Stimulated activated CD8-positive, alpha-beta memory T cell treated with anti-CD3 and anti-CD28 coated beads, Interleukin-7, amount 100 ng/mL, for 48 hours (primary cell): ENCODE measurements around the gene ATXN1.
A peak's percentile ranks its signal among the peaks of the same experiment; 100 is the strongest.

Source experiments
- DNase-seq, 2 donors: peaks; one replicate each; pipeline ENCODE4 v3.0.0-alpha.2; 2020; ENCODE audit warnings: low read depth in 1 of 2; ENCODE audit errors: extremely low read depth in 1 of 2

Gene ATXN1

DNA sequence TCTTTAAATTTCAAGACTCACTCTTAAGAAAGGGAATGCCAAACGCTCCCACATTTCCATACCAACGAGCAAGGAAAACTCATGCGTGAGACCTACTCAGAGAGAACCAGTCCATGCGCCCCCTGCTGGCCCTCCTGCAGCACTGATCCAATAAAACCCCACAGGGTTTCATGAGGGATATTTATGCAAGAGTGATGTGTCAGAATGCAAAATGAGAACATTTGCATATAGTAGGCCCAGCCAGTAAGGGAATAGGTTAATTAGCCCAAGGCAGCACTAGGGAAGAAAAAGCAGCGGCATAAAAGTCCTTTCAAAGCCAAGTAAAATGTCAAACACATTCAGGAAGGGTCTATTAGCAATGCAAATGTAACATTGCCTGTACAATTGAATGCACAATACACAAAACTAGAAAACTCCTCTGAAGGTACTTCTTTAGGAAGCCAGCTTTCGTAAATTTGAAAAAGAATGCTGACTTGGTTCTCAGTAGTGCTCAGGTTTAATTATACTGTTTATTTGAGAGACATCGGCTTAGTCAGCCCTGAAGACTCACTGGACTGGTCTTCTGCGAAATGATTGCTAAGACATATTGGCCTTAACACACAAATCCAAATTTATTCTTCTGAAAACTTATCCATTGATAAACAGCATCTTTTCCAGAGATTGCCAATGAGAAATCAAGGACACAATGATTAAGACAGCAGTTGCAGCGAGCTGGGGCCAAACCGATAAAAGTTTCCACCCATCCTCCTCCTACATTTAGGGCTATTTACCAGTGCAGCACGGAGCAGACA lies 429.7 kb downstream of the ATXN1 start:
- peak in 1 of 2 donors; percentile 37 for DNase-seq

- no peak for DNase-seq
Measured at GRCh38 chr6:16329233-16329632, 432.0 kb downstream of the ATXN1 start.

DNA sequence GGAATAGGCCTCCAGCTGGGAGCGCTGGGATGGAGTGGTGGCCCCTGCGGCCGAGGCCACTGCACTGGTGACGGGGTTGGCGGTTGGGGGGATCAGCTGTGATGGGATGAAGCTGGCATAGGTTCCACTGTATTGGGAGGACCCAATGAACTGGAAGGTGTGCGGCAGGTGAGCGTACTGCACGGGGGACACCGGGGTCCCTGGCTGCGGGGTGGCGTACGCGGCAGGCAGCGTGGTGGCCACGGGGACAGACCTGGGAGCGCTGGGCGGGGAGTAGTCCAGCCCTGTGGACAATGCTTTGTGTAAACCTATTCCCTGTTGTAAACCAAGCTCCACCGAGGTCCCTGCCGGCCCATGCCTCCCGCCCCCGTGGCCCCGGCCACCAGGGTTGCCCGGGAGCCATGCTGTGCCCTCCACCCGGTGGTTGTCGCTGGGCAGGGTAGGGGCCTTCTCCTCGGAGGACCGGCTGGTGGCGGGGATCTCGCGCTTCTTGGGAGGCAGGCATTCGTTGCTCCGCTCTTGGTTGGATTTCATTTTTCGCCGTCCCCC lies 433.4 kb downstream of the ATXN1 start:
- no peak for DNase-seq

GRCh38 chr6:16326971-16327776 lies 434.1 kb downstream of the ATXN1 start:
- DNase-seq, result no peak

- DNase-seq, result no peak
Measured at GRCh38 chr6:16326531-16326930, 434.7 kb downstream of the ATXN1 start.

GRCh38 chr6:16324606-16325225 lies 436.5 kb downstream of the ATXN1 start:
- DNase-seq, result no peak

GRCh38 chr6:16324184-16324583 lies 437.1 kb downstream of the ATXN1 start:
- no peak for DNase-seq

DNA sequence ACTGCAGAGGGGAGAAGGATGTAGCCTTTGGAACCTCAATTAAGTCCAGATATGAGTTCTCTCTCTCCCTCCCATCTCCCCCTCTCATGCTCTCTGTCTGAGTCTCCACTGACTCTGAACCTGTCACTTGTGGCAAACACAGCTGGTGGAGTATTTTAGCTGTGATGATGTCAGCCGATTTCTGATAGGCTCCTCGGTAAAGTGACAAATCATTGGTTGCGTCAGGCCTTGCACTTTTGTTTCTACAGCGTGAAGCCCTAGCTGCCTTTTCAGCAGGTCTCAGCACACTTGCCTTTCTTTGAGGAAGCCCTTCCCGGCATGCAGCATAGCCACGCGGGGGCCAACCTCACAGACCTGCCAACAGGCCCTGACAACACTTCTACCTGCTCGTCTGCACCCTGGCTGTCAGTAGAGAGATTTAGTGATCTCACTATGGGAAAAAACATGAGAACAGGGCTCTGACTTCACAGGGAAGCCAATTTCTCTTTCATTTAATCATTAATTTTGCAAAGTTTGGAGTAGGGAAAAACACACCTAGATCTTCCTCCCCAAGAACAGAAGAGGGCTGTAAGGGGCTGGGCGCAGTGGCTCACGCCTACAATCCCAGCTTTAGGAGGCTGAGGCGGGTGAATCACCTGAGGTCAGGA lies 438.5 kb downstream of the ATXN1 start:
- DNase-seq, result peak in 1 of 2 donors; percentile 78

GRCh38 chr6:16321826-16322225 lies 439.4 kb downstream of the ATXN1 start:
- DNase-seq, result no peak

GRCh38 chr6:16321341-16321710 lies 439.9 kb downstream of the ATXN1 start:
- DNase-seq, result no peak

- DNase-seq, result no peak
Measured at GRCh38 chr6:16320533-16321340, 440.5 kb downstream of the ATXN1 start.

- peak in 1 of 2 donors; percentile 40 for DNase-seq
Measured at GRCh38 chr6:16319813-16320532, 441.3 kb downstream of the ATXN1 start.

- no peak for DNase-seq
Measured at GRCh38 chr6:16318953-16319720, 442.1 kb downstream of the ATXN1 start.

DNA sequence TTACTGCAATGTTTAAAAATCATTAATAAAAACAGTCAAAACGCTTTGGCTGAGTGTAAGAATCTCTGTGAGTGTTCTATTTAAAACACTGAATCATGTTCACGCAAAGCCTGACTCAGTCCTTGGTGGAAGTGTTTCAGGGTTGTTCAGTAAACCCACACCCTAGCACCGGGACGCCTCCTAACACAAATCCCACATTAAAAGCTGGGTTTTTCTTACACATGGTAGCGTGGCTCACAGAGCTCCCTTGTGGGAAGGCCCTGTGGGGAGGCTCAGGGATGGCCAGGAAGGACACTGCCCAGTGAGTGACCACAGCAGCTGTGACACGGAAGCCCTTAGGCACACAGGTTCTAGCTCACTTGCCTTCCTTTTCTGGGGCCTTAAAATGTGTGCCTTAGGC lies 442.7 kb downstream of the ATXN1 start:
- peak in 1 of 2 donors; percentile 49 for DNase-seq

DNA sequence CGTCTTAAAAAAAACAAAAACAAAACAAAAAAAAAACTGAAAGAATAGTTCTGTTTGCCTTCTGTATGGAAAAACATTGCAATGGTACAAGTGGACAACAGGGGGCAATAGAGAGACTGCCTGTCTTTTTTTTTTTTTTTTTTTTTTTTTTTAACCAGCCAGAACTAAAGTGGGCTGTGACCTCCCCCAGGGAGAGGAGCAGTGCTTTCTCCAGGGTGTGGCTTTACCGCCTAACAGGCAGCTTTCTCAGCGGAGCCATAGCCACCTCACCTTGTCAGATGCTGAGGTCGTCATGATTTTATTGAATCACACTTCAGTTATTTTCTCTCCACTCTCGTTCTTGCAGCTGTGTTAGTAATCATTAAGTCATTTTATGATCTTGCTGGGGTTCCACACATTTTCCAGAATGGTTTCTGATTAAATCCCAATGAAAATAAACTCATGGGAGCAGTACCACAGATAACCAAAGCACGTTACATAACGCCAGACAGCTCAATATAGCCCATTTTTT lies 444.5 kb downstream of the ATXN1 start:
- DNase-seq, result peak in 1 of 2 donors; percentile 57

DNA sequence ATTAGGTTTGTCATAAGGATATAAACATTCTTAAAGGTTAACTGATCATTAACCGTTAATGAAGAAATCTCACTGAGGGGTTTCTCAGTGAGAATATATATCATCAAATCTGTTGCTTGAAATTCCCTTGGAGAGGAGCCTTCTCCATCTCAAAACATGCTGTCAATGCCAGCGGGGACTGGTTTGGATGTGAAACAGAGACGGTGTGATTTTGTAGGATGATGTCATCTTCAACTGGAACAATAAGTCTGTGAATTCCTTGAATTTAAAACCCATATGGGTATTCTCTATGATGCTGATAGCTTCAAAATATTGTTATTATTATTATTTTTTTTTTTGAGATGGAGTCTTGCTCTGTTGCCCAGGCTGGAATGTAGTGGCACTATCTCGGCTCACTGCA lies 447.0 kb downstream of the ATXN1 start:
- DNase-seq, result no peak

DNA sequence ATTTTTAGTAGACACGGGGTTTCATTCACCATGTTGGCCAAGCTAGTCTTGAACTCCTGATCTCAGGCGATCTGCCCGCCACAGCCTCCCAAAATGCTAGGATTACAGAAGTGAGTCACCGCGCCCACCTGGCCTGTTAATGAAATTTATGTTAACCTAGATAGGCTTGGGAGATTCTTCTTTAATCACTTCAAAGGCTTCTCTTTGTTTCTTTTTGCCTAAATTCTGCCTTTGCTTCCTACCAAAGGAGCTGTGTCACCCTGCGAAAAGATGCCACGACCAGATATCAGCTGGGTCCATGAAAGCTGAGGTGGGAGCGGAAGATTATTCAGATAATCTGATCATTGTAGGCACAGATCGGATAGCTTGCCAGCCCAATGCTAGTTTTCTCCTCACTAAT lies 447.5 kb downstream of the ATXN1 start:
- DNase-seq, result no peak

DNA sequence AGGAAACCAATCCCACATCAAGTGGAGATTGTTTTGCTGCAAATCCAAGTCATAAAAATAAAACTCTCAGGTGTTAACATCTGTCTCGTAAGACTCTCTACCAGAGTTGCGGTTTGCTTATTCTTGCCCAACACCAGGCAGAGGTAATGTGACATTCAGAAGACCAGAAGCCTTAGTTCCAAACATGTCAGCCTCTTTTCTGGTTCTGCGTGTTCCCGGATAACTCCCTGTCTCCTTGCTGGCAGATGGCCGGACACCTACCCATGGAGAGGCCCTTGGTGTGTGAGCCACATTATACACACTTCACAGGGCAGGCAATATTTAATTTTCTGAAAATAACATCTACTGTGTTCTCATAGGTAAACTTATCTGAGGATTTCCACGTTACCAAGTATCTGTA lies 449.5 kb downstream of the ATXN1 start:
- DNase-seq, result no peak
